Right lobe of liver (tissue), 4 donors: ENCODE measurements around the gene KRTAP26-1.

Experiments used
- CTCF ChIP-seq, 4 donors: fragments of 200-600 bp in 3 of 4; fragments of 450-650 bp in 1 of 4; IDR thresholded peaks; one replicate each; pipeline versions ENCODE4 v1.5.1 to v1.8.0; 2016 to 2022; ENCODE audit warnings: antibody characterized with exemption in 4 of 4, mild to moderate bottlenecking in 2 of 4
- POLR2A ChIP-seq: fragments of 450-650 bp; IDR thresholded peaks from one replicate; pipeline ENCODE4 v1.6.1; 2017; ENCODE audit warnings: antibody characterized with exemption, mild to moderate bottlenecking
- donor health status: DM: no; HTN: no; CAD: no.
- donor health status: DM: no; HTN: no; CAD: no.
- donor health status: DM: no; HTN: yes; CAD: no.

DNA sequence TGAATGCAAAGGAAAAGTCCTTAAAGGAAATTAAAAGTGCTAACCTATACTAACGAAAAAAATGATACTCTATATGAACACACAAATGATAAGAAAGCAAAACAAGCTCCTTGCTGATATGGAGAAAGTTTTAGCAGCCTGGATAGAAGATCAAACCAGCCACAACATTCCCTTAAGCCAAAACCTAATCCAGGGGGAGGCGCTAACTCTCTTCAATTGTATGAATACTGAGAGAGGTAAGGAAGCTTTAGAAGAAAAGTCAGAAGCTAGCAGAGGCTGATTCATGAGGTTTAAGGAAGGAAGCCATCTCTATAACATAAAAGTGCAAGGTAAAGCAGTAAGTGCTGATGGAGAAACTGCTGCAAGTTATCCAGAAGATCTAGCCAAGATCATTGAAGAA, 24.9 kb upstream of the KRTAP26-1 start:
- TF ChIP-seq CTCF (IDR thresholded peaks at IDR 0.05) (no peak), POLR2A (no peak)
